Tibial nerve (tissue), 4 donors: ENCODE data around the gene NPHP4. TPM values are rescaled to one million over a fixed set of nuclear protein-coding genes. Genes with fewer than 3 reads are reported as not detected.

ENCODE experiments used
- DNase-seq, 2 donors: peaks; one replicate each; pipeline ENCODE4 v3.0.0-alpha.2; 2019; ENCODE audit warnings: low spot score in 2 of 2
- H3K27ac ChIP-seq, 4 donors: fragments of 200-600 bp; sonication (generic) in 3 of 4; one replicate each; pipeline ENCODE4 v1.5.1; 2017 to 2019; ENCODE audit warnings: mild to moderate bottlenecking in 1 of 4
- H3K27me3 ChIP-seq, 2 donors: fragments of 200-600 bp; sonication (generic) in 1 of 2; one replicate each; pipeline versions ENCODE4 v1.5.1 to v1.6.0; 2017 to 2019
- H3K36me3 ChIP-seq, 3 donors: fragments of 200-600 bp; sonication (generic); one replicate each; pipeline ENCODE4 v1.5.1; 2018 to 2019
- H3K4me1 ChIP-seq, 4 donors: fragments of 200-600 bp; sonication (generic) in 3 of 4; one replicate each; pipeline ENCODE4 v1.5.1; 2017 to 2019
- H3K4me3 ChIP-seq, 4 donors: fragments of 200-600 bp; sonication (generic) in 3 of 4; one replicate each; pipeline ENCODE4 v1.5.1; 2017 to 2019; ENCODE audit warnings: mild to moderate bottlenecking in 1 of 4, moderate library complexity in 1 of 4
- H3K9me3 ChIP-seq, 4 donors: fragments of 200-600 bp; sonication (generic) in 3 of 4; one replicate each; pipeline ENCODE4 v1.5.1; 2017 to 2019
- EP300 ChIP-seq, 2 donors: sonication (generic); formaldehyde crosslinking; IDR thresholded peaks; one replicate each; pipeline ENCODE4 v1.6.1; 2017; ENCODE audit warnings: antibody characterized with exemption in 2 of 2, mild to moderate bottlenecking in 1 of 2
- POLR2A ChIP-seq, 2 donors: fragments of 450-650 bp; IDR thresholded peaks; one replicate each; pipeline ENCODE4 v1.6.1; 2017; ENCODE audit warnings: antibody characterized with exemption in 2 of 2, mild to moderate bottlenecking in 2 of 2, moderate library complexity in 2 of 2
- WGBS, 2 donors: methylation state at CpG; one replicate each; pipeline ENCODE4 v1.1.5; 2018; 5-methylcytosine and 5-hydroxymethylcytosine counted together
- total RNA-seq, 4 donors: library from RNA; depleted of rRNA; stranded (reverse); fragments of >200 nt; gene quantifications; one replicate each; pipeline ENCODE4 v1.1.0, GENCODE V29; 2016
- TF ChIP-seq, protein P1 (sequence below), 5 experiments: fragments of 200-600 bp in 3 of 5; fragments of 450-650 bp in 2 of 5; sonication (generic) in 3 of 5; IDR thresholded peaks; one replicate each; pipeline ENCODE4 v1.5.1; 2016 to 2019; ENCODE audit warnings: antibody characterized with exemption in 5 of 5, mild to moderate bottlenecking in 3 of 5, moderate library complexity in 2 of 5

Gene NPHP4
- total RNA-seq, 4 donors from 2014 or later = 14.7 to 34.5 (median 28.0) TPM

DNA sequence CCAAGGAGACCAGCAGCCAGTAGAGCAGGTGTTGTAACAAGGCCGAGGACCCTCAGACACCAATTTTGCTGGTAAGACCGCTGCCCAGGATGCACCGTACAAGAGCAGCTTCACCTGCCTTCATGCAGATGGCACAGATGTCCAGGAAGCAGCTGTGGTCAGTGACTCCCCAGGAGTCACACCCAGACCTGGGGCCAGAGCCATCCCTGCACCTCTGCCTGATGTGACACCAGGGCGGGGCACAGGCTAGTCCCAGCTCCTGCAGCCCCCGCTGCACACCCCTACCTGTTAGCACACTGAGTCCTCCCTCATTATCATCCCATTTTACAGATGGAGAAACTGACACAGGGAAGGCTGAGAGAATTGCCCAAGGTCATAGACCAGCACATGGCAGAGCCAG lies 37.1 kb upstream of the NPHP4 start:
- peaks cover 0 to 3% (median 0%) of the 10 kb centered on the region in 3 donors for H3K36me3 ChIP-seq
- H3K27ac ChIP-seq = no peak overlapping the region
- WGBS, 2 donors = 95 to 97% methylated on average over 5 of the region's 5 CpGs
- no peak overlapping the region for H3K4me3 ChIP-seq
- no peak for TF ChIP-seq EP300 (IDR thresholded peaks at IDR 0.05)
- no peak for TF ChIP-seq POLR2A (IDR thresholded peaks at IDR 0.05)
- TF ChIP-seq, protein P1, sequence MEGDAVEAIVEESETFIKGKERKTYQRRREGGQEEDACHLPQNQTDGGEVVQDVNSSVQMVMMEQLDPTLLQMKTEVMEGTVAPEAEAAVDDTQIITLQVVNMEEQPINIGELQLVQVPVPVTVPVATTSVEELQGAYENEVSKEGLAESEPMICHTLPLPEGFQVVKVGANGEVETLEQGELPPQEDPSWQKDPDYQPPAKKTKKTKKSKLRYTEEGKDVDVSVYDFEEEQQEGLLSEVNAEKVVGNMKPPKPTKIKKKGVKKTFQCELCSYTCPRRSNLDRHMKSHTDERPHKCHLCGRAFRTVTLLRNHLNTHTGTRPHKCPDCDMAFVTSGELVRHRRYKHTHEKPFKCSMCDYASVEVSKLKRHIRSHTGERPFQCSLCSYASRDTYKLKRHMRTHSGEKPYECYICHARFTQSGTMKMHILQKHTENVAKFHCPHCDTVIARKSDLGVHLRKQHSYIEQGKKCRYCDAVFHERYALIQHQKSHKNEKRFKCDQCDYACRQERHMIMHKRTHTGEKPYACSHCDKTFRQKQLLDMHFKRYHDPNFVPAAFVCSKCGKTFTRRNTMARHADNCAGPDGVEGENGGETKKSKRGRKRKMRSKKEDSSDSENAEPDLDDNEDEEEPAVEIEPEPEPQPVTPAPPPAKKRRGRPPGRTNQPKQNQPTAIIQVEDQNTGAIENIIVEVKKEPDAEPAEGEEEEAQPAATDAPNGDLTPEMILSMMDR (IDR thresholded peaks at IDR 0.05) = no peak
- no peaks in the 10 kb centered on the region for H3K9me3 ChIP-seq
- no peaks in the 10 kb centered on the region for H3K27me3 ChIP-seq
- DNase-seq = no peak
- peaks cover 0 to 9% (median 4%) of the 10 kb centered on the region in 4 donors for H3K4me1 ChIP-seq

DNA sequence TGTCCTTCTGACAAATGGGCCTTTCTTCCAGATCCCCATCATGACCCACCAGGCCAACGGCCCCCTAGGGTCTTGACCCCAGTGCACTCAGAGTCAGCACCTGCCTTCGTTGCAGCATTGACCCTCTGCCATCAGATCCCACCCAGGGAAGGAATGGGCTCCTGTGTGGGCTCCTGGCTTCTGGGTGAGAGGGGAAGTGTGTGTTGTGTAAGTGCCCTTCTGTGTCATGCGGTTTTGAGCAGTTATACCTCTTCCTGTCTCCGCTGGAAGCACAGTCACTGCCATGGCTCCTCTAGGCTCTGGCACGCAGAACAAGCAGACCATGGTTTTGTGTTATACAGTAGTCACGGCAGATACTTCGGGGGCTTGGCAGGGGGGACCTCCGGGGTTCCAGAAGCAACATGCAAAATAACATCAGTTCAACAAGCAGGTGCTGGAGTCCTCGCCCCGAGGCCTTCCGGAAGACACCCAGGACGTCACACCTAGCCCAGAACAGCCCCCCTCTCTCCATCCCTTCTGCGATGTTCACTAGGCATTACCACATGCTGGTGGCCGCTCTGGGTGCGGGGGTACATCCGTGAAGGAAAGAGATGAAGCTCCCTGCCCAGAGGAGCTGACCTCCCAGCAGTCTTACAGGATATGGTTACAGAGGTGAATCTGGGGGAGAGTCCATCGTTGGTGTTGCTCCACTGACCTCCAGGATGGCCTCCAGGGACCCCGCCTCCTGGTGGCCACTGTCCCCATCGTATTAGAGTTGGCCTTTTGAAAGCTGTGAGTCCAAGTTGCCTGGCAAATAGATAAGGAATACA lies 36.0 kb upstream of the NPHP4 start:
- TF ChIP-seq POLR2A (IDR thresholded peaks at IDR 0.05) = peak in 1 of 2 donors; percentile 13
- TF ChIP-seq, protein P1 (IDR thresholded peaks at IDR 0.05) = no peak
- TF ChIP-seq EP300 (IDR thresholded peaks at IDR 0.05) = peak in 1 of 2 donors; percentile 48
- H3K4me3 ChIP-seq = peak overlapping the region in 2 of 4 donors; percentile 18 to 38
- 70 to 82% methylated on average over 19 of the region's 19 CpGs for WGBS, 2 donors
- DNase-seq = peak in 1 of 2 donors; percentile 38
- H3K27ac ChIP-seq = peak overlapping the region in 3 of 4 donors; percentile 13 to 70 (median 29)
- peaks cover 0 to 3% (median 0%) of the 10 kb centered on the region in 3 donors for H3K36me3 ChIP-seq
- H3K27me3 ChIP-seq = no peaks in the 10 kb centered on the region
- H3K9me3 ChIP-seq = no peaks in the 10 kb centered on the region
- H3K4me1 ChIP-seq = peaks cover 0 to 9% (median 4%) of the 10 kb centered on the region in 4 donors

DNA sequence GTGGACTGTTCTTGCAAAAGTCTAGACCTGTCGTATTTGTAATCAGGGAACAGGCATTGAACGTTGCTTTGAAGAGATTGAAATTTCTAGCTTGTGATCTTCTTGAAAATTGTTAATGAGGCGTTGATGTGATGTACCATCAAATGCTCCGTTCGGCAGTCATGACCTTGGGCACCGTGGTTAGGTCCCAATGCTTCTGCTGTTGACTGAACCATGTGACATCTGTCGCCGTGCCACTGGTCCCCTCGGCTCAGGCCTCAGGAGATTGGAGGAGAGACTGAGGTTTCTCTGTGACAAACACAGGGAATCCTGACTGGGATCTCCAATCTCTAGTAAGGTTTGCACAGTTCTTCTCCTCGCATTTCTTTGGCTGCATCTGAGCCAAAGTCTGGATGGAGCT lies 35.4 kb upstream of the NPHP4 start:
- DNase-seq = no peak
- 58 to 85% methylated on average over 10 of the region's 10 CpGs for WGBS, 2 donors
- H3K9me3 ChIP-seq = no peaks in the 10 kb centered on the region
- peak overlapping the region in 1 of 4 donors; percentile 70 for H3K27ac ChIP-seq
- no peaks in the 10 kb centered on the region for H3K27me3 ChIP-seq
- TF ChIP-seq POLR2A (IDR thresholded peaks at IDR 0.05) (no peak), EP300 (IDR thresholded peaks at IDR 0.05) (no peak)
- TF ChIP-seq, protein P1 (IDR thresholded peaks at IDR 0.05) = no peak
- H3K4me1 ChIP-seq = peaks cover 0 to 9% (median 4%) of the 10 kb centered on the region in 4 donors
- peak overlapping the region in 2 of 4 donors; percentile 32 to 38 for H3K4me3 ChIP-seq
- peaks cover 0 to 3% (median 0%) of the 10 kb centered on the region in 3 donors for H3K36me3 ChIP-seq

DNA sequence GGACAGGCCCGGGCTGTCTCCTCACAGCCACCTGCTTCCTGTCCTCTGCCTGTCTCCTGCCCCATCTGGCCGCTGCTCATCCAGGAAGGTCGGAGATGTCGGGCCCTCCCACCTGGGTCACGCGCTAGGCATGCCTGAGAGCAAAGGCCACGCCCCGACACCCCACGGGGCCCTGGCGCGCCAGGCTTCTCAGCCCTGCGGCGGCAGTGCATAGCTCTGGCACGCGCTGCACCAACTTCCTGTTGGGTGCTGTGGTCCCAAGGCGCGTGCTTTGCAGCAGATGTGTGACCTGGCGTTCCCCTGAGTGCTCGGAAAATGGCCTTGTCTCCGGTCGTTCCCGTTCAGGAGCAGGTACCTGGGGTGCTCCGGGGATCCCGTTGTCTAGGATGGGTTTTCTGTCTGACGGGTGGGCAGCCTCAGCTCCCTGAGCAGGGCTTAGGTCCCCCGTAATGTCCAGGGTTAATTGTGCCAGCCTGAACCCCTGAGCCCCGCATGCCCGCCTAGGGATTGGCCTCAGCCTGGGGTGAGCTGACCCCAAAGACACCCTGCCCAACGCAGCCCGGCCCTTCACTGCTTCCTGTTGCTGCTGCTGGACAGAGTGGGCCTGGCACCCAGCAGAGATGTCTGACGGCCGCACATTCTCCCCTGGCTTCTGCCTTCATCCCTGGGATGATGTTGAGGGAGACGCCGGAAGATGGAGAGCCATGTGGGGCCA lies 34.0 kb upstream of the NPHP4 start:
- WGBS, 2 donors = 13 to 44% methylated on average over 14 to 18 of the region's 34 CpGs

More for the DNA sequence above, 34.0 kb upstream of the NPHP4 start:
- TF ChIP-seq EP300 (IDR thresholded peaks at IDR 0.05) (peak; percentile 23 to 59), POLR2A (IDR thresholded peaks at IDR 0.05) (peak in 1 of 2 donors; percentile 10)
- TF ChIP-seq, protein P1 (IDR thresholded peaks at IDR 0.05) = no peak
- DNase-seq = peak; percentile 44 to 59
- Histone ChIP-seq H3K9me3 (no peaks in the 10 kb centered on the region), H3K4me1 (peaks cover 0 to 9% (median 4%) of the 10 kb centered on the region in 4 donors), H3K27ac (peak overlapping the region in 2 of 4 donors; percentile 65 to 70), H3K36me3 (peaks cover 0 to 3% (median 0%) of the 10 kb centered on the region in 3 donors), H3K4me3 (peak overlapping the region; percentile 5 to 38 (median 20)), H3K27me3 (no peaks in the 10 kb centered on the region)
